Central memory CD8-positive, alpha-beta T cell (primary cell): ENCODE measurements around the gene VWA8.
"Not testable (repeated sequence)": the region's sequence is repeated elsewhere in the genome, so short reads cannot be mapped to it uniquely, and the experiment has no call there.

Experiments
- ATAC-seq: fragments of 150-1000 bp; cut with Tn5 transposase; replicated peaks from 2 replicates; pipeline ENCODE4 v1.10.0; 2022; ENCODE audit warnings: mild to moderate bottlenecking, moderate FRiP score, moderate number of reproducible peaks; ENCODE audit not compliant: poor library complexity, severe bottlenecking; ENCODE audit errors: extremely low read depth
- DNase-seq, 2 donors: peaks; one replicate each; pipeline ENCODE4 v3.0.0; 2021; ENCODE audit warnings: low spot score in 2 of 2
- H3K27ac Mint-ChIP-seq: one replicate; pipeline ENCODE4 v1.8.0; 2022; ENCODE audit warnings: low read depth, mild to moderate bottlenecking, moderate library complexity, mixed read lengths
- H3K27me3 Mint-ChIP-seq: one replicate; pipeline ENCODE4 v1.8.0; 2022; ENCODE audit warnings: mixed read lengths
- H3K36me3 Mint-ChIP-seq: one replicate; pipeline ENCODE4 v1.8.0; 2022; ENCODE audit warnings: mild to moderate bottlenecking, moderate library complexity, mixed read lengths; ENCODE audit not compliant: insufficient read depth
- H3K4me1 Mint-ChIP-seq: one replicate; pipeline ENCODE4 v1.8.0; 2022; ENCODE audit warnings: mixed read lengths
- H3K4me3 Mint-ChIP-seq: one replicate; pipeline ENCODE4 v1.8.0; 2022; ENCODE audit warnings: mild to moderate bottlenecking, moderate library complexity, mixed read lengths
- H3K9me3 Mint-ChIP-seq: one replicate; pipeline ENCODE4 v1.8.0; 2022; ENCODE audit warnings: mixed read lengths

Gene VWA8

DNA sequence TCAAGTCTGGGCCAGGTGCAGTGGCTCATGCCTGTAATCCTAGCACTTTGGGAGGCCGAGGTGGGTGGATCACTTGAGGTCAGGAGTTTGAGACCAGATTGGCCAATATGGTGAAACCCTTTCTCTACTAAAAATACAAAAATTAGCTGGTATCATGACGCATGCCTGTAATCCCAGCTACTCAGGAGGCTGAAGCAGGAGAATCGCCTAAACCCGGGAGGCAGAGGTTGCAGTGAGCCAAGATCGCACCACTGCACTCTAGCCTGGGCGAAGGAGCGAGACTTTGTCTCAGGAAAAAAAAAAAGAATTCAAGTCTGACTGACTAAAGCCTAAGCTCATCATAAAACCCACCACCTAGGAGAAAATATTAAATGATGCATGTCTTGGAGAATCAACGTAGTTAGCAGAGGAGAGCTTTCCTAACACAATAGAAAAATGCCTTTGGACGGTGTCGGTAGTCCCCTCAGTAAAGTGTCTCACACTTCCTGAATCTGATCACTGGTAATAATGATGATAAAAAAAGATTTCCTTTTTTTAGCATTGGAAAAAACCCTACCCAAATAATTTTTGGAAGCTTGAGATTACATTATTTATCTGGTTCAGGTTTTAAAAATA lies 313.1 kb downstream of the VWA8 start:
- H3K9me3 Mint-ChIP-seq, H3K27me3 Mint-ChIP-seq, ATAC-seq, H3K4me1 Mint-ChIP-seq, H3K4me3 Mint-ChIP-seq, H3K36me3 Mint-ChIP-seq, DNase-seq, H3K27ac Mint-ChIP-seq: not testable (repeated sequence)

DNA sequence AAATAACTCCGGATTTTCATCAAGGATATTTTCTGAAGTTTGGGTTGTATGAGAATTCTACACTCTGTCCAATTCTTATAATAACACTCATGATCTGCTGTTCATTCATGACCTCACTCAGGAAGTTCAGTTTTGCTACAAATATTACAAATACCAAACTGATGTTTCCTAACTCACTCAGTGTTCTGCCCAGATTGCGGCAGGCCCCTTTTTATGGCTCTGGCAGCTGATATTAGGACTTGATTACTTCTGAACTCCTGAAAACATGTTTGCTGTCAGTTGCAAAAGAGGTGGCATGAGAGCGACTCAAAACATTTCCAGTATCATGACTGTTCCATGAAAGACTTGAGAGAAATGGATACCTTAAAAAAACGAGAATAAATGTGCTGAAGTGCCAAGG lies 315.6 kb downstream of the VWA8 start:
- no peak overlapping the region for H3K4me3 Mint-ChIP-seq
- H3K36me3 Mint-ChIP-seq, result no peaks in the 10 kb centered on the region
- DNase-seq (no peak), ATAC-seq (no peak)
- H3K27me3 Mint-ChIP-seq, result no peaks in the 10 kb centered on the region
- H3K4me1 Mint-ChIP-seq, result no peaks in the 10 kb centered on the region
- H3K9me3 Mint-ChIP-seq, result no peaks in the 10 kb centered on the region
- no peak overlapping the region for H3K27ac Mint-ChIP-seq

DNA sequence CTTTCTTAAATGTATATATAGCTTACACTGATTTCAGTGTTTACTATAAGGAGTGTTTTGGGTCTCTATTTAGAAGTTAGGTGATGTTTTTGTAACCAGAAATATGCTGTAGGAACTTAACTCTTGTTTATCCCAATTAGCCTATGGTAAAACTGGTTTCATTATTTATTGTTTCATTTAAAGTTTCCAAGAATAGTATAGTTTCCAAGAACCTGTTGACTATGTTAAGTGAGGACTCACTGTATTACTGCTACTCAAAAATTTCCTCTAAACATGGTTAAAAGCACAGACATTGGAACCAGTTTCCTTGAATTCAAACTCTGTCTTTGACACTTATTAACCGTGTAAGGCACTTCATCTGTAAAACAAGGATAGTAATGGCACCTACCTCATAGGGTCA lies 316.2 kb downstream of the VWA8 start:
- Mint-ChIP-seq H3K9me3 (no peaks in the 10 kb centered on the region), H3K27me3 (no peaks in the 10 kb centered on the region), H3K4me3 (no peak overlapping the region), H3K27ac (no peak overlapping the region), H3K36me3 (no peaks in the 10 kb centered on the region), H3K4me1 (no peaks in the 10 kb centered on the region)
- no peak for DNase-seq
- ATAC-seq, result no peak

DNA sequence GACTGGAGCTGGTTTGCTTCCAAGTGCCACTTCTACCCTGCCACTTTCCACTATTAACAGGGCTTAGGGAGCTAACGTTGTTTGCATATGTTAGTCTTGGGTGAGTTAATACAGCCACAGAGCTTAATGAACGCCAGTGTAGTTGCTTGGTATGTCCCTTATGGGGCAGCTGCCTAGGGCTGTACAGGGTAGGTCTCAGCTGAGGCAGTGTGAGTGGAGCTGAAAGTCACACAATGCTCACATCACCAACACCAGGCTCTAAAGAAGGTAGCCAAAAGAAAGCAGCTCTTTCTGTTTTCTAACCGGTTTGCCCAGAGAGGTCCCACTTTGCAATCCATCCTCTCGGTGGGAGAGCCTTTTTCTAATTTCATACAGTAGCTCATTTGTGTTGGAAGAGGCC lies 317.4 kb downstream of the VWA8 start:
- ATAC-seq (no peak), DNase-seq (no peak)
- H3K4me1 Mint-ChIP-seq, result no peaks in the 10 kb centered on the region
- no peaks in the 10 kb centered on the region for H3K27me3 Mint-ChIP-seq
- no peaks in the 10 kb centered on the region for H3K9me3 Mint-ChIP-seq
- H3K27ac Mint-ChIP-seq, result no peak overlapping the region
- no peak overlapping the region for H3K4me3 Mint-ChIP-seq
- H3K36me3 Mint-ChIP-seq, result no peaks in the 10 kb centered on the region

DNA sequence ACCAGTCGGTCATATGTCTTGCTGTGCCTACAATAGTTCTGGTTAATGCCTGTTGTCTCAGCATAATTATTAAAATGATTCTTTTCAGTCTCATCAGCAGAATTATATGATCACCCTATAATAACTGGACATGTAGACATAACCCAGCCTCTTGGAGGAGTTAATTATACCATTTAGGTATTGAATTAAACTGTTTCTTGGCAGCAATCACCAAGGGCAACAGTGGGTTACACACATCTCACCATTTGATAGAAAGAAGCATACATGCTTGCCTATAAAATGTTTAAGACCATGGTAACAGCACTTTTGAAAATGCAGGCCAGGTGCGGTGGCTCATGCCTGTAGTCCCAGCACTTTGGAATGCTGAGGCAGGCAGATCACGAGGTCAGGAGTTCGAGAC lies 318.9 kb downstream of the VWA8 start:
- no peak overlapping the region for H3K27ac Mint-ChIP-seq
- H3K9me3 Mint-ChIP-seq, result no peaks in the 10 kb centered on the region
- H3K4me3 Mint-ChIP-seq, result no peak overlapping the region
- no peak for DNase-seq
- H3K36me3 Mint-ChIP-seq, result peaks cover 1% of the 10 kb centered on the region
- H3K27me3 Mint-ChIP-seq, result no peaks in the 10 kb centered on the region
- no peaks in the 10 kb centered on the region for H3K4me1 Mint-ChIP-seq
- no peak for ATAC-seq

DNA sequence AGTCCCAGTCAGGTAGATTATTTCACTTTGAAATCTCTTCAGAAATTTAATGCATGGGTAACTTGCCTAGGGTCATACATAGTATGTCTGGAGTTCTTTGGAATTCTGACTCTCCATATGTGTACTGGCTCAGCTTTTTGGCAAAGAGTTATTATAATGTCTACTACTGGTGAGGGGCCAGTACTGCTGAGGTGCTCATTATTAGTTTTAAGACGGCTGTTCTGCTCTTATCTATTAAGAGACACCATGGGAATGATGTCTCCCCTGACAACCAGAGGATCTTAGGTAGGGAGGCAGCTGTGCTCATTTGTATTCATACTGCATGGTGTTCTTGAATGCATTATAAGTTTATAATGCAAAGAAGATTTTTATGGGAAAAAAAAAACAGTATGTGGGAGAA lies 319.5 kb downstream of the VWA8 start:
- no peak overlapping the region for H3K4me3 Mint-ChIP-seq
- H3K9me3 Mint-ChIP-seq, result no peaks in the 10 kb centered on the region
- ATAC-seq, result no peak
- DNase-seq, result no peak
- no peaks in the 10 kb centered on the region for H3K27me3 Mint-ChIP-seq
- no peaks in the 10 kb centered on the region for H3K4me1 Mint-ChIP-seq
- peaks cover 1% of the 10 kb centered on the region for H3K36me3 Mint-ChIP-seq
- H3K27ac Mint-ChIP-seq, result no peak overlapping the region

DNA sequence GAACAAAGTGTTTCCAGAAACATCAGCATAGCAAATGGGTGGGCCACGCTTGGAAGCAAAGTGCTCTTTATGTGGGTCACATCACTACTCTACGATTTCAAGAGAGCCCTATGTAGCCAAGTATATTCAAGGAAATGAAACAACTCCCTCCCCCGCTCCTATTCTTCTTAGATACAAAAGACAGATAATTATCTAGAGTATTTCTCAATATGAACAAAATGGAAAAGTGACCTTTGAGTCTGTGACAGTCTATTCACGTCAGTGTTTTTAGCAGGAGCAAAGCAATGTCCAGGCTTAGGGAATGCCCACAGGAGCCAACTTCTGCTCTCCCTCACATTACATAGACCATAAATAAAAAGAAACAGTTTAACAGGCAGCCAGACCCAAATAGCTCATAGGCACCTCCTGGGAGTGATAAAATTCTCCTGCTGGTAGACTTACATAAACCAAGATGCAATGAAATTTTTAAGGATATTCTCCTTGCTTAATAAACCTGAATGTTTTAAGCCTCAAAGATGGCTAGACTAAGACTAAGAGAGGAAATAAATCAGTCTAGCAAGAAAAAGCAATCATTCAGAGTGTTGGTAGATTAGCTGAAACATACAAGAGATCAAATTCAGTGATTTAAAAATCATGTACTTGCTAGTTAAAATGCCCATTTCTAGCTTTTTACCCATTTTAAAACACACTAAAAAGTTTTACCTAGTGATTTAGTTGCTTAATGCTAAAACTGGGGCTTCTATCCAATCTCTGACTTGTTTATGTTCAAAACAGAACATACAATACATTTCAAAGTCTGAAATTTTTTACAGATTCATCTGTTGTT lies 320.7 kb downstream of the VWA8 start:
- DNase-seq (no peak), ATAC-seq (no peak)
- no peaks in the 10 kb centered on the region for H3K27me3 Mint-ChIP-seq
- no peaks in the 10 kb centered on the region for H3K9me3 Mint-ChIP-seq
- H3K36me3 Mint-ChIP-seq, result peaks cover 1% of the 10 kb centered on the region
- no peaks in the 10 kb centered on the region for H3K4me1 Mint-ChIP-seq
- H3K4me3 Mint-ChIP-seq, result no peak overlapping the region
- no peak overlapping the region for H3K27ac Mint-ChIP-seq

DNA sequence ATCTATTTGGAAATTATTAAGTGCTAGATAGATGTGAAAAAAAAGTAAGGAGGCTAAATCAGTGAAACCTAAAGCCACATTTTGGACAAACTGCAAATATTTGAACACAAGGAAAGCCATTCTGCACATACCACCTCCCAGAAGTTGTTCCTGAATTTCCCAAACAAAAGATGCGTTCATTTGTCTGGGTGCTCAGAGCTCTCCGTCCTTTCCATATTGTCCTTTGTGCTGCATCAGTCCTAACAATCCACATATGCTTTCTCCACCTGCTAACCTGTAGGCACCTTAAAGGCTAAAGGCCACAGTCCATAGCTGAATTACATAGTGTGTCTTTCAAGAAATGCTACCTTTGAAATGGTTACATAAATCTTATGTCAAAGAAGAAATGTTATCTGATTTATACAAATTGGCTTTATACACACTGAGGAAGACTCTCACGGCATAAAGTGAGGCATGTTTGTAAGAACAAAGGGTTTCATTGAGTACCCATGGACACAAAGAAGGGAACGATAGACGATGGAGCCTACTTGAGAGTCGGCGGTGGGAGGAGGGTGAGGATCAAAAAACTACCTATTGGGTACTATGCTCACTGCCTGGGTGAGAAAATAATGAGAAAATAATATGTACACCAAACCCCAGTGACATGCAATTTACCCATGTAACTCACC lies 321.5 kb downstream of the VWA8 start:
- no peaks in the 10 kb centered on the region for H3K4me1 Mint-ChIP-seq
- peaks cover 1% of the 10 kb centered on the region for H3K36me3 Mint-ChIP-seq
- no peak overlapping the region for H3K27ac Mint-ChIP-seq
- ATAC-seq (no peak), DNase-seq (no peak)
- no peak overlapping the region for H3K4me3 Mint-ChIP-seq
- no peaks in the 10 kb centered on the region for H3K27me3 Mint-ChIP-seq
- H3K9me3 Mint-ChIP-seq, result no peaks in the 10 kb centered on the region

DNA sequence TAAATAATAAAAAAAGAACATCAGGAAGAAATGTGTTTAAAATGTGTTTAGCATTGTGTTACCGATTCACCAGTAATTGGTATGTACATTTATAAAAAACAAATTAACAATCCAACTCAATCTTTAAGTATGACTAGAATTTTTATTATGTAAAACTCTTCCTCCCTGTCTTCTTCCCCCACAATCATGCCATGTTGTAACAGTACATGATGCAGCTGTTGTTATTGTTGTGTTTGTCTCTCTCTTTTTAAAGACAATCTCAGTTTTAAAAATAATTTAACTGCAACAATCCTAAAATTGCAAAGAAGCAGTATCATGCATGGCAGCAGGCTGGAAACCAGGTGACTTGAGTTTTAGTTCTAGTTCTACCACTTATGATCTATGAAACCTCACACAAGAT lies 323.3 kb downstream of the VWA8 start:
- Mint-ChIP-seq H3K9me3 (no peaks in the 10 kb centered on the region), H3K4me1 (no peaks in the 10 kb centered on the region), H3K27ac (no peak overlapping the region), H3K36me3 (peaks cover 2% of the 10 kb centered on the region), H3K27me3 (no peaks in the 10 kb centered on the region), H3K4me3 (no peak overlapping the region)
- DNase-seq (no peak), ATAC-seq (no peak)

DNA sequence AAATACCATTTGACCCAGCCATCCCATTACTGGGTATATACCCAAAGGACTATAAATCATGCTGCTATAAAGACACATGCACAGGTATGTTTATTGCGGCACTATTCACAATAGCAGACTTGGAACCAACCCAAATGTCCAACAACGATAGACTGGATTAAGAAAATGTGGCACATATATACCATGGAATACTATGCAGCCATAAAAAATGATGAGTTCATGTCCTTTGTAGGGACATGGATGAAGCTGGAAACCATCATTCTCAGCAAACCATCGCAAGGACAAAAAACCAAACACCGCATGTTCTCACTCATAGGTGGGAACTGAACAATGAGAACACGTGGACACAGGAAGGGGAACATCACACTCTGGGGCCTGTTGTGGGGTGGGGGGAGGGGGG lies 323.9 kb downstream of the VWA8 start:
- H3K4me1 Mint-ChIP-seq, H3K9me3 Mint-ChIP-seq, ATAC-seq, H3K27ac Mint-ChIP-seq, DNase-seq, H3K4me3 Mint-ChIP-seq, H3K36me3 Mint-ChIP-seq, H3K27me3 Mint-ChIP-seq: not testable (repeated sequence)

DNA sequence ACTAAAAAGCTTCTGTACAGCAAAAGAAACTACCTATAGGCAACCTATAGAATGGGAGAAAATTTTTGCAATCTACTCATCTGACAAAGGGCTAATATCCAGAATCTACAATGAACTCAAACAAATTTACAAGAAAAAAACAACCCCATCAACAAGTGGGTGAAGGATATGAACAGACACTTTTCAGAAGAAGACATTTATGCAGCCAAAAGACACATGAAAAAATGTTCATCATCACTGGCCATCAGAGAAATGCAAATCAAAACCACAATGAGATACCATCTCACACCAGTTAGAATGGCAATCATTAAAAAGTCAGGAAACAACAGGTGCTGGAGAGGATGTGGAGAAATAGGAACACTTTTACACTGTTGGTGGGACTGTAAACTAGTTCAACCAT lies 324.3 kb downstream of the VWA8 start:
- not testable (repeated sequence) for H3K36me3 Mint-ChIP-seq, H3K9me3 Mint-ChIP-seq, H3K4me3 Mint-ChIP-seq, DNase-seq, H3K4me1 Mint-ChIP-seq, ATAC-seq, H3K27me3 Mint-ChIP-seq, H3K27ac Mint-ChIP-seq

DNA sequence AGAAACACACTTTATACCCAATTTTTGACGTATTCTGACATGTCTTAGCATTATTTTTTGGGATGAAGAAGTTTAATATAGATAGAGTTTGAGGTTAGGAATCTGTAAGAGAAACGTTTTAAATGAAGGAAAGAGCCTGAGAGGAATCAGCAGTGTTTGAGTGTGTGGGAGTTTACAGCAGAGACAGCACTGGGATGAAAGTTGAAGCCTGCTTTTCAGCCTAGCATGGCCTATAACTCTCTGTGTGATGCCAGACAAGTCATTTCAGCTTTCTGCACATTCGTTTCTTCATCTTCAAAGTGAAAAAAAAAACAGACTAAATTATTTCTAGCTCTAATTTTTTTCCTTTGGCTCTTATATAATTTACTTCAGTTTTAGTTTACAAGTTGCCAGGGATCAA lies 326.5 kb downstream of the VWA8 start:
- H3K4me1 Mint-ChIP-seq, result no peaks in the 10 kb centered on the region
- no peaks in the 10 kb centered on the region for H3K9me3 Mint-ChIP-seq
- H3K36me3 Mint-ChIP-seq, result peaks cover 2% of the 10 kb centered on the region
- no peak for DNase-seq
- H3K27me3 Mint-ChIP-seq, result no peaks in the 10 kb centered on the region
- no peak for ATAC-seq
- H3K4me3 Mint-ChIP-seq, result no peak overlapping the region
- H3K27ac Mint-ChIP-seq, result no peak overlapping the region

DNA sequence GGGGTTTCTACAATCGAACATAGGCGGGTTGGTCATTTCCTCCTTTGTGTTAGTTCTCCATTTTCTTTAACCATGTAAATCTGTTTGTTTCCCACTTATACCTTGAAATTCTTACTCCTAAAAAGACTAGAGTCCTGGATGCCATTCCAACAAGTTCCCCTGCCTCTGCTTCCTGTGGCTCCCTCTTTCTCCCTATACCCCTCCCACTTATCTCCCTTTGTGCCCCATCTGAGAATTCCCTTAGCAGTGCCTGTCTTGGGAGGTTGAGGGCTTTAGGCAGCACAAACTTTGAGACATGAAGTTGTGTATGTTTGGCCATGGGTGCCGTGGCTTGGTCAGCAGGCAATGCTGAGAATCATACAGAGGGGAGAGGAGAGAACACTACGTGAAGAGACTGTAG lies 327.1 kb downstream of the VWA8 start:
- peaks cover 2% of the 10 kb centered on the region for H3K36me3 Mint-ChIP-seq
- no peaks in the 10 kb centered on the region for H3K4me1 Mint-ChIP-seq
- DNase-seq (no peak), ATAC-seq (no peak)
- H3K4me3 Mint-ChIP-seq, result no peak overlapping the region
- no peak overlapping the region for H3K27ac Mint-ChIP-seq
- H3K27me3 Mint-ChIP-seq, result no peaks in the 10 kb centered on the region
- no peaks in the 10 kb centered on the region for H3K9me3 Mint-ChIP-seq
